Measurements from ENCODE around the gene ELAC2. TPM values are rescaled to one million over a fixed set of nuclear protein-coding genes. Genes with fewer than 3 reads are reported as not detected.

Gene ELAC2
- total and polyA plus RNA-seq, 2 of the 8 experiments (the other 6 are each of a cell fraction or from before 2014, with no cell fraction given) = 91.6 to 127 TPM

GRCh38 chr17:13038931-13039665, 21.3 kb upstream of the ELAC2 start (continued):
- TF ChIP-seq CHD7 (IDR thresholded peaks at IDR 0.05; ENCODE audit: insufficient replicate concordance, low read length) (no peak), SP2 (IDR thresholded peaks at IDR 0.05; ENCODE audit: low read length) (no peak), JUND (IDR thresholded peaks at IDR 0.05; ENCODE audit: low read length) (no peak), SUZ12 (IDR thresholded peaks at IDR 0.05; ENCODE audit: low read length) (no peak), FOSL1 (IDR thresholded peaks at IDR 0.05; ENCODE audit: insufficient read depth, low read depth, low read length) (no peak), CTBP2 (IDR thresholded peaks at IDR 0.05; ENCODE audit: borderline replicate concordance, insufficient read depth, insufficient read length, low read length) (no peak), USF2 (IDR thresholded peaks at IDR 0.05; ENCODE audit: low read length) (no peak), SRF (IDR thresholded peaks at IDR 0.05; ENCODE audit: low read depth, low read length) (no peak)

All from H1 (cell line).